ENCODE results near the gene TNIK. TPM values are rescaled to one million over a fixed set of nuclear protein-coding genes. Genes with fewer than 3 reads are reported as not detected.

The TNIK gene
- total RNA-seq, 1 experiment from 2014 or later = 7.0 TPM

DNA sequence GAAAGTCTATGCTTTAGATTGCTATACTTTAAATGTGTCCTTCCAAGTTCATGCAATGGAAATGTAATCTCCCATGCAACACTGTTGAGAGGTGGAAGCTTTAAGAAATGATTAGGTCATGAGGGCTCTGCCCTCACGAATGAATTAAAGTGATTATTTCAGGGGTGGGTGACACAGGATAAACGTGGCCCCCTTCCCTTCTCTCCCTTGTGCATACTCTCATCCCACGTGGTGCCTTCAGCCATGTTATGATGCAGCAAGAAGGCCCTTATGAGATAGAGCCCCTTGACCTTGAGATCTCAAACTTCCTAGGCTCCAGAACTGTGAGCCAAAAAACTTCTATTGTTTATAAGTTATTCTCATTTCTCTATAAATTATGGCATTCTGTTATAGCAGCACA is 183.3 kb downstream of the TNIK start:
- no peaks in the 10 kb centered on the region for H3K36me3 ChIP-seq (ENCODE audit: low read depth, low read length)
- no TSS peak for BruUV-seq (replicated peaks)
- H3K4me3 ChIP-seq (ENCODE audit: low read length) = no peak overlapping the region
- no peak overlapping the region for H3K9ac ChIP-seq (ENCODE audit: low read length)
- no peaks in the 10 kb centered on the region for H3K9me2 ChIP-seq (replicated peaks; ENCODE audit: low read length)
- no peaks in the 10 kb centered on the region for H3K79me2 ChIP-seq (ENCODE audit: low read length)
- POLR2A ChIA-PET (ENCODE audit: unreplicated experiment) = no interaction called here
- no peak overlapping the region for H3K27ac ChIP-seq (ENCODE audit: low read length)
- no peaks in the 10 kb centered on the region for H3K4me1 ChIP-seq (ENCODE audit: insufficient read depth, low read length)
- no peak overlapping the region for H2AFZ ChIP-seq (ENCODE audit: low read length)
- ATAC-seq (no peak), DNase-seq (no peak)
- TF ChIP-seq, protein P1, sequence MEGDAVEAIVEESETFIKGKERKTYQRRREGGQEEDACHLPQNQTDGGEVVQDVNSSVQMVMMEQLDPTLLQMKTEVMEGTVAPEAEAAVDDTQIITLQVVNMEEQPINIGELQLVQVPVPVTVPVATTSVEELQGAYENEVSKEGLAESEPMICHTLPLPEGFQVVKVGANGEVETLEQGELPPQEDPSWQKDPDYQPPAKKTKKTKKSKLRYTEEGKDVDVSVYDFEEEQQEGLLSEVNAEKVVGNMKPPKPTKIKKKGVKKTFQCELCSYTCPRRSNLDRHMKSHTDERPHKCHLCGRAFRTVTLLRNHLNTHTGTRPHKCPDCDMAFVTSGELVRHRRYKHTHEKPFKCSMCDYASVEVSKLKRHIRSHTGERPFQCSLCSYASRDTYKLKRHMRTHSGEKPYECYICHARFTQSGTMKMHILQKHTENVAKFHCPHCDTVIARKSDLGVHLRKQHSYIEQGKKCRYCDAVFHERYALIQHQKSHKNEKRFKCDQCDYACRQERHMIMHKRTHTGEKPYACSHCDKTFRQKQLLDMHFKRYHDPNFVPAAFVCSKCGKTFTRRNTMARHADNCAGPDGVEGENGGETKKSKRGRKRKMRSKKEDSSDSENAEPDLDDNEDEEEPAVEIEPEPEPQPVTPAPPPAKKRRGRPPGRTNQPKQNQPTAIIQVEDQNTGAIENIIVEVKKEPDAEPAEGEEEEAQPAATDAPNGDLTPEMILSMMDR (conservative IDR thresholded peaks at IDR 0.05; ENCODE audit: low read depth, low read length) = no peak
- TF ChIP-seq EZH2phosphoT487 (IDR thresholded peaks at IDR 0.05; ENCODE audit: borderline replicate concordance, low read length) (no peak), EZH2 (IDR thresholded peaks at IDR 0.05; ENCODE audit: low read length, unreplicated experiment) (no peak)
- no peak overlapping the region for H3K4me2 ChIP-seq (ENCODE audit: low read length)
- H3F3A ChIP-seq (ENCODE audit: low read length, unreplicated experiment) = no peaks in the 10 kb centered on the region
- H3K9me3 ChIP-seq (ENCODE audit: low read length) = no peaks in the 10 kb centered on the region
- H3K27me3 ChIP-seq (ENCODE audit: low read length) = no peaks in the 10 kb centered on the region
- intact Hi-C loops (cut with micrococcal nuclease) = no loop called here
- CTCF ChIA-PET = no interaction called here
- no peaks in the 10 kb centered on the region for H4K20me1 ChIP-seq (ENCODE audit: low read length)

DNA sequence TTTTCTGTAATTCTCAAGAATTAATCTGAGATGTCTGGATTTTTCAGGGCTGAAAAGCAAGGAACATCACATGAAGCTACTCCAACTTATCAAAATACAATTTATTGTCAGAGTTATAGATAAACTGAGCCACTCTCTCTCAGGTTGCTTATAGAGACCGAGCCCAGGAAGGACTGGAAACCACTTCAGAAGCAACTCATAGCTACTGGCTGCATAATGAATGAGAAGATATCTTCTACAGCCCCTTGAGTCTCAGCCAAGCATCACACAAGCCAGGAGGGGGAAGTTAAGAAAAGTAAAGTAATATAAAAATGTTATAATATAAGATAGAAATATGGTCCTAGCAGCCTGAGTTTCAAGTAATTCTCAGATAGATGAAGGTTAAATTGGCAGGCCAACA is 186.0 kb downstream of the TNIK start:
- no peak overlapping the region for H3K4me2 ChIP-seq (ENCODE audit: low read length)
- ATAC-seq = no peak
- no peak overlapping the region for H3K9ac ChIP-seq (ENCODE audit: low read length)
- no peaks in the 10 kb centered on the region for H3K4me1 ChIP-seq (ENCODE audit: insufficient read depth, low read length)
- ChIA-PET POLR2A (ENCODE audit: unreplicated experiment) (no interaction called here), CTCF (no interaction called here)
- H2AFZ ChIP-seq (ENCODE audit: low read length) = no peak overlapping the region
- no peak overlapping the region for H3K27ac ChIP-seq (ENCODE audit: low read length)
- H3K36me3 ChIP-seq (ENCODE audit: low read depth, low read length) = no peaks in the 10 kb centered on the region
- no peak for TF ChIP-seq EZH2phosphoT487 (IDR thresholded peaks at IDR 0.05; ENCODE audit: borderline replicate concordance, low read length)
- no peak for TF ChIP-seq EZH2 (IDR thresholded peaks at IDR 0.05; ENCODE audit: low read length, unreplicated experiment)
- TF ChIP-seq, protein P1 (conservative IDR thresholded peaks at IDR 0.05; ENCODE audit: low read depth, low read length) = no peak
- no peaks in the 10 kb centered on the region for H3K9me2 ChIP-seq (replicated peaks; ENCODE audit: low read length)
- H3K79me2 ChIP-seq (ENCODE audit: low read length) = no peaks in the 10 kb centered on the region
- no TSS peak for BruUV-seq (replicated peaks)
- H3K9me3 ChIP-seq (ENCODE audit: low read length) = no peaks in the 10 kb centered on the region
- intact Hi-C loops (cut with micrococcal nuclease) = no loop called here
- no peaks in the 10 kb centered on the region for H4K20me1 ChIP-seq (ENCODE audit: low read length)
- H3K27me3 ChIP-seq (ENCODE audit: low read length) = no peaks in the 10 kb centered on the region
- H3K4me3 ChIP-seq (ENCODE audit: low read length) = no peak overlapping the region
- no peaks in the 10 kb centered on the region for H3F3A ChIP-seq (ENCODE audit: low read length, unreplicated experiment)
- no peak for DNase-seq

DNA sequence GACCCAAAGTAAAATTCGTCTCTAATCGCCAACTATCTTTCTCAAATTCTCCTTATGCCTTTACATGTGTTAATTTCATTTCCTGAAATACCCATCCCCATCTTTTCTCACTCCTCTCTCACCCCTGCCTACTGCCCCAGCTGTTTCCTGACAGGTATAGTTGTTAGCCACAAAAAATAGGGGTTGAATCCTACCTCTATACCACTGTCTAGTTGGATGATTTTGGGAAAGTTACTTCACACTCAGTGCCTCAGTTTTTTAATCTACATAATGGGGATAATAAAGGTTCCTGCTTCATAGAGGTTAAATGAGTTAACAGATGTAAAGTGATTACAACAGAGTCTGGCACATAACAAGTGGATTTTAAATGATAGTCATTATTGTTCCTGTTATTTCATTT is 189.7 kb downstream of the TNIK start:
- H3K9me3 ChIP-seq (ENCODE audit: low read length) = no peaks in the 10 kb centered on the region
- H2AFZ ChIP-seq (ENCODE audit: low read length) = no peak overlapping the region
- intact Hi-C loops (cut with micrococcal nuclease) = no loop called here
- no peak for DNase-seq
- H3K9me2 ChIP-seq (replicated peaks; ENCODE audit: low read length) = no peaks in the 10 kb centered on the region
- H3F3A ChIP-seq (ENCODE audit: low read length, unreplicated experiment) = no peaks in the 10 kb centered on the region
- POLR2A ChIA-PET (ENCODE audit: unreplicated experiment) = no interaction called here
- H3K79me2 ChIP-seq (ENCODE audit: low read length) = no peaks in the 10 kb centered on the region
- no peaks in the 10 kb centered on the region for H3K4me1 ChIP-seq (ENCODE audit: insufficient read depth, low read length)
- TF ChIP-seq EZH2 (IDR thresholded peaks at IDR 0.05; ENCODE audit: low read length, unreplicated experiment) = no peak
- TF ChIP-seq, protein P1 (conservative IDR thresholded peaks at IDR 0.05; ENCODE audit: low read depth, low read length) = no peak
- TF ChIP-seq EZH2phosphoT487 (IDR thresholded peaks at IDR 0.05; ENCODE audit: borderline replicate concordance, low read length) = no peak
- no peak overlapping the region for H3K4me2 ChIP-seq (ENCODE audit: low read length)
- H3K4me3 ChIP-seq (ENCODE audit: low read length) = no peak overlapping the region
- CTCF ChIA-PET = no interaction called here
- H4K20me1 ChIP-seq (ENCODE audit: low read length) = no peaks in the 10 kb centered on the region
- no peak overlapping the region for H3K27ac ChIP-seq (ENCODE audit: low read length)
- ATAC-seq = no peak
- H3K36me3 ChIP-seq (ENCODE audit: low read depth, low read length) = no peaks in the 10 kb centered on the region
- H3K9ac ChIP-seq (ENCODE audit: low read length) = no peak overlapping the region
- BruUV-seq (replicated peaks) = no TSS peak
- no peaks in the 10 kb centered on the region for H3K27me3 ChIP-seq (ENCODE audit: low read length)
